Neutrophil (primary cell): ENCODE measurements around the gene MSI2.

Source experiments
- H3K27ac ChIP-seq: fragments of 200-600 bp; sonication (generic); 2 replicates; pipeline ENCODE4 v1.5.1; 2016; ENCODE audit warnings: mild to moderate bottlenecking, moderate library complexity
- H3K27me3 ChIP-seq: fragments of 200-600 bp; sonication (generic); 2 replicates; pipeline ENCODE4 v1.6.0; 2016; ENCODE audit warnings: mild to moderate bottlenecking
- H3K36me3 ChIP-seq: fragments of 200-600 bp; sonication (generic); 2 replicates; pipeline ENCODE4 v1.5.1; 2017
- H3K4me1 ChIP-seq, 2 experiments: fragments of 200-600 bp in 1 of 2; sonication (generic) in 1 of 2; 1 replicate in 1 of 2; 2 replicates in 1 of 2; pipeline versions ENCODE4 v1.5.1 to v1.6.1; 2013 to 2016; ENCODE audit warnings: low read depth in 1 of 2, low read length in 1 of 2, mild to moderate bottlenecking in 1 of 2, moderate library complexity in 1 of 2; ENCODE audit not compliant: control insufficient read depth in 1 of 2, insufficient read depth in 1 of 2
- H3K4me3 ChIP-seq, 2 experiments: fragments of 200-600 bp in 1 of 2; sonication (generic) in 1 of 2; 1 replicate in 1 of 2; 2 replicates in 1 of 2; pipeline ENCODE4 v1.5.1; 2013 to 2016; ENCODE audit warnings: low read depth in 1 of 2, low read length in 1 of 2, mild to moderate bottlenecking in 1 of 2, moderate library complexity in 1 of 2
- H3K9me3 ChIP-seq: fragments of 200-600 bp; sonication (generic); 2 replicates; pipeline ENCODE4 v1.5.1; 2016
- TF ChIP-seq, protein P1 (sequence below): fragments of 200-600 bp; sonication (generic); IDR thresholded peaks from 2 replicates; pipeline ENCODE4 v1.5.1; 2016; ENCODE audit warnings: antibody characterized with exemption

Gene MSI2

DNA sequence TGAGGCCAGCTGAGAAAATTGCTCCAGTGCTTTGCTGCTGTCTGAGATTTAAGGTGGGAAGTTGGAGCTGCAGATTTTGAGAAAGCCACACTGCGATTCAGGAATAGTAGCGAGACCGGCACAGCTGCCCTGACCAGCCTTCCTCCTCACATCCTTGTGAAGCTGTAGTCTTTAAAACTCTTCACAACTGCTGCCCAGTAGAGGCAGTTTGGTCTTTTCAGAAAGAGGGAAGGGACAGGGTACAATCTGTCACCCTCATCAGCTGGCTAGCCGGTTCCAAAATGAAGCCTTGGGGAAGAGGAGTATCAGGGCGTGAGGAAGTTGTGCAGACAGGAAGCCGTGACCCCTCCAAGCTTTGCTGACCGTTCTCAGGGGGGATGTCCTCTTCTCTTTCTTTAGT, 195.3 kb downstream of the MSI2 start:
- TF ChIP-seq, protein P1, sequence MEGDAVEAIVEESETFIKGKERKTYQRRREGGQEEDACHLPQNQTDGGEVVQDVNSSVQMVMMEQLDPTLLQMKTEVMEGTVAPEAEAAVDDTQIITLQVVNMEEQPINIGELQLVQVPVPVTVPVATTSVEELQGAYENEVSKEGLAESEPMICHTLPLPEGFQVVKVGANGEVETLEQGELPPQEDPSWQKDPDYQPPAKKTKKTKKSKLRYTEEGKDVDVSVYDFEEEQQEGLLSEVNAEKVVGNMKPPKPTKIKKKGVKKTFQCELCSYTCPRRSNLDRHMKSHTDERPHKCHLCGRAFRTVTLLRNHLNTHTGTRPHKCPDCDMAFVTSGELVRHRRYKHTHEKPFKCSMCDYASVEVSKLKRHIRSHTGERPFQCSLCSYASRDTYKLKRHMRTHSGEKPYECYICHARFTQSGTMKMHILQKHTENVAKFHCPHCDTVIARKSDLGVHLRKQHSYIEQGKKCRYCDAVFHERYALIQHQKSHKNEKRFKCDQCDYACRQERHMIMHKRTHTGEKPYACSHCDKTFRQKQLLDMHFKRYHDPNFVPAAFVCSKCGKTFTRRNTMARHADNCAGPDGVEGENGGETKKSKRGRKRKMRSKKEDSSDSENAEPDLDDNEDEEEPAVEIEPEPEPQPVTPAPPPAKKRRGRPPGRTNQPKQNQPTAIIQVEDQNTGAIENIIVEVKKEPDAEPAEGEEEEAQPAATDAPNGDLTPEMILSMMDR, result no peak
- Histone ChIP-seq H3K36me3 (no peaks in the 10 kb centered on the region), H3K4me1 (peaks cover 21 to 30% of the 10 kb centered on the region in 2 experiments), H3K9me3 (no peaks in the 10 kb centered on the region), H3K4me3 (no peak overlapping the region), H3K27me3 (no peaks in the 10 kb centered on the region), H3K27ac (no peak overlapping the region)

DNA sequence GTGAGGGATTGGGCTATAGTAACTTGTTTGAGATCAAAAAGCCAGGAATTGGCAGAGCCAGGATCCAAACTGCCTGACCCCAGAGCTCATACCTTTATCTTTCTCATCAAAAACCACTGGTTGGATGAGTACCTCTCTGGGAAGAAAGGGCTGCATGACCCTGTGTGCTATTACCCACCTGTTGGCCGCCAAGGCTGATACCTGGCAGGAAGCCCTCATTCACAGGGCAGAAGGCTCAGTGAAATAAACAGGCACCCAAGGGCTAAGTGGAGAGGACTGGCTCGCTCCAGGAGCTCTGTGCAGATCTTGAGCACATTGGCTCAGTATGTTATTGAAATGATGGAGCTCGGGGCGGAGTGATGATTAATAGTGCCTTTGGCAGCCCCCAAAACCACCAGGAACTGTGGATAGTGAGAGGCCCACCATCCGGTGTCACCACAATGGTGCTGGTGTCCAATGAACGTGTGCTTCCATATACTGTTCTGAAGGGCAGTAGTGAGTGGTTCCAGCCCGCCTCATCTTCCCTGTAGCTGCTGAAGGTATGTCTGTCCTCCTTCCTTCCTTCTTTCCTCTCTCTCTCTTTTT, 197.6 kb downstream of the MSI2 start:
- Histone ChIP-seq H3K4me3 (no peak overlapping the region), H3K27ac (no peak overlapping the region), H3K9me3 (no peaks in the 10 kb centered on the region), H3K27me3 (no peaks in the 10 kb centered on the region), H3K36me3 (no peaks in the 10 kb centered on the region), H3K4me1 (peaks cover 21 to 30% of the 10 kb centered on the region in 2 experiments)
- TF ChIP-seq, protein P1, result no peak

DNA sequence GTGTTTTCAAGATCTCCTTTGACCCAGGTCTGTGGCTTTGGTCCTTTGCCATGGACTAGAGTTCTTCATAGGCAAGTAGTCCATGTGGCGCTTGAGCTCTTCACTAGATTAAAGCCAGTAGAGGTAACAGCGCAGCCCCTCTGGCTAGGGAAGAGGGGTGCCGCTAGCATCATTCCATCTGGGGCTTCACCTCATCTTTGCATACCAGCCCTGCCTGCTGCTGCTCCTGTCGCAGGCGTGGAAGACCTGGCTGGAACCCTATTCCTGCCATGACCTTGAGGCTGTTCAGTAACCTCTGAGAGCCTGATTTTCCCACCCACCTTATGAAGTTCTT, 198.4 kb downstream of the MSI2 start:
- no peak overlapping the region for H3K4me3 ChIP-seq
- peaks cover 21 to 30% of the 10 kb centered on the region in 2 experiments for H3K4me1 ChIP-seq
- H3K27ac ChIP-seq, result no peak overlapping the region
- TF ChIP-seq, protein P1, result no peak
- no peaks in the 10 kb centered on the region for H3K36me3 ChIP-seq
- H3K27me3 ChIP-seq, result no peaks in the 10 kb centered on the region
- no peaks in the 10 kb centered on the region for H3K9me3 ChIP-seq

DNA sequence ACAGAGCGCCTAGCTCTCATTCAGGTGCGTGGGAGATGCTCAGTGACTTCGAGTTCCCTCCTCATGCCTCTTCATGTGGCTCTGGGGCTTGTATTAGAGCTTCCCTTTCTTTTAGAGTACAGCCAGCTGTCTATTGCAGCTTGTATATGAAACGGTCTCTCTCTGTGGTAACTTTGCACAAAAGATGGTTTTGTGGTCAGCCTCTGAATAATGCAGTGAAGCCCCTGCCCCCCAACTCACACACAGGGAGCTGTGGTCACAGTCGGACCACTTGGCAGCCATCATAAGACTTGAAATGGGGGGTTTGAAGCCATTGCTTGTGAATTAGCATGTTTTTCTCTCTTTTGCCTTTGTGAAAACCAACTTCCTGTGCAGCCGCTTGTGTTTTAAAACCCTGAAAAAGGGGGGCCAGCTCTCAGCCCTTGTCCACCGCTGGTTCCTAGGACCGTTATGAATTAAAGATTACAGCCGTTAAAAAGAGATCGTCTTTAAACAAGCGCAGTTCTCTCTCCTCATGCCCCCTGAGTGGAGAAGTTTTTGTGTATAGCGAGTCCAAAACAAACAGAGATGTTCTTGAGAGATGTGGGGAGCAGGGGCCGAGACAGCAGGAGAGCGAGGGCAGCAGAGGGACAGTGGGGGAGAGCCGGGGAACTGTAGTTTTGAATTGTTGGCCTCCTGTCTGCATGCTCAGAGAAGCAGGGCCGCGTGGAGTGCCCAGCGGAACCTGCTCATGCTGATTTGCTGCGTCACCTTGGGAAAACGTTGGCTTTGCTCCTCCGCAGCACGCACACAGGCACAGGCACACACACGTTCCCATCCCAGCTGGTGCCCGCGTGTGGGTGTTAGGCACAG, 199.0 kb downstream of the MSI2 start:
- Histone ChIP-seq H3K4me1 (peaks cover 21 to 30% of the 10 kb centered on the region in 2 experiments), H3K36me3 (no peaks in the 10 kb centered on the region), H3K27me3 (no peaks in the 10 kb centered on the region), H3K9me3 (no peaks in the 10 kb centered on the region), H3K4me3 (no peak overlapping the region), H3K27ac (no peak overlapping the region)
- TF ChIP-seq, protein P1, result no peak

DNA sequence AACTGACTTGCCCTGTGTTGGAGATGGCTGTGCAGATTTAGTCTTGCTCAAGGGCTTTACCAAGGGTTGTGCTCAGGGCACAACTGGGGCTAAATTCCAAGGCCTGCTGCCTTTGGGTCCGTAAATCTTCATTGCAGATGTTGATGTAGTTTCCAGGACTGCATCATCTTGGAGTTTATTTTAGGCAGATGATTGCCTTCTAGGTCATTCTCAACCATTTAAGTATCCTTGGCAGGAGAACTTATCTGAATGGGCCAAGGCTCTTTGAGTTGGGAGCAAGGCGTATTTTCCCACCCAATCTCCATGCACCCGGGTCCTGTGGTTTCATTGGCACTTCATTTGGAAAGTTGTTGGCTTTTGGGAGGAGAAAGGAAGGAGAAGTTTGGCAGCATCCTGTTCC, 200.3 kb downstream of the MSI2 start:
- Histone ChIP-seq H3K4me1 (peaks cover 22 to 32% of the 10 kb centered on the region in 2 experiments), H3K27me3 (no peaks in the 10 kb centered on the region), H3K9me3 (no peaks in the 10 kb centered on the region), H3K4me3 (no peak overlapping the region), H3K27ac (no peak overlapping the region), H3K36me3 (no peaks in the 10 kb centered on the region)
- TF ChIP-seq, protein P1, result no peak
